GM12878 (cell line): ENCODE data around the gene RNF31. TPM values are rescaled to one million over a fixed set of nuclear protein-coding genes. Genes with fewer than 3 reads are reported as not detected.

Source experiments
- ASH2L ChIP-seq: fragments of 300-600, 200-600 bp; sonication (generic); IDR thresholded peaks from 2 replicates; pipeline ENCODE4 v1.6.1; 2017; ENCODE audit warnings: low read depth, mild to moderate bottlenecking, borderline replicate concordance
- BACH1 ChIP-seq: fragments of 450-650 bp; IDR thresholded peaks from 2 replicates; pipeline ENCODE4 v1.6.1; 2017; ENCODE audit warnings: mild to moderate bottlenecking, borderline replicate concordance
- GATAD2B ChIP-seq: fragments of 450-650 bp; conservative IDR thresholded peaks from 2 replicates; pipeline ENCODE4 v1.6.1; 2017; ENCODE audit warnings: low read depth, mild to moderate bottlenecking, moderate library complexity
- IKZF1 ChIP-seq: fragments of 450-650 bp; conservative IDR thresholded peaks from 2 replicates; pipeline ENCODE4 v1.6.1; 2017; ENCODE audit warnings: antibody characterized with exemption, mild to moderate bottlenecking
- MTA3 ChIP-seq: IDR thresholded peaks from 2 replicates; pipeline ENCODE4 v1.6.1; 2012; ENCODE audit warnings: low read length, inconsistent platforms, borderline replicate concordance
- MYC ChIP-seq: IDR thresholded peaks from 2 replicates; pipeline ENCODE4 v1.6.1; 2011; ENCODE audit warnings: mild to moderate bottlenecking, low read length, moderate library complexity, inconsistent platforms; ENCODE audit not compliant: insufficient read depth, insufficient replicate concordance, insufficient read length, severe bottlenecking
- RCOR1 ChIP-seq: conservative IDR thresholded peaks from 2 replicates; pipeline ENCODE4 v1.6.1; 2012; ENCODE audit warnings: low read depth, low read length, improper control_type of control experiment
- SIN3A ChIP-seq: IDR thresholded peaks from 2 replicates; pipeline ENCODE4 v1.6.1; 2012; ENCODE audit warnings: low read depth, low read length, improper control_type of control experiment
- SREBF1 ChIP-seq: IDR thresholded peaks from 2 replicates; pipeline ENCODE4 v1.6.1; 2012; ENCODE audit warnings: mild to moderate bottlenecking, low read length
- ZNF384 ChIP-seq: IDR thresholded peaks from 2 replicates; pipeline ENCODE4 v1.6.1; 2012; ENCODE audit warnings: low read depth, mild to moderate bottlenecking, low read length, improper control_type of control experiment, borderline replicate concordance
- ZSCAN29 ChIP-seq: fragments of 450-650 bp; IDR thresholded peaks from 2 replicates; pipeline ENCODE4 v1.6.1; 2017; ENCODE audit warnings: mild to moderate bottlenecking, moderate library complexity
- polyA plus RNA-seq, 11 experiments: library from polyadenylated mRNA; depleted of rRNA in 4 of 11; unstranded in 6 of 11; stranded (reverse) in 5 of 11; fragments of >200 nt; fragmentation: Nextera tagmentation in 4 of 11; fragmentation: Illumina TruSeq in 1 of 11; extraction: Ambion mirVana in 4 of 11; extraction: Trizol in 1 of 11; gene quantifications; 1 replicate in 1 of 11; 2 replicates in 10 of 11; pipeline versions ENCODE4 v1.2.1 to v1.2.3, GENCODE V29; 2011 to 2016; ENCODE audit warnings: inconsistent platforms in 2 of 11, missing spikeins in 2 of 11, low read depth in 1 of 11
- total RNA-seq, 4 experiments: library from RNA; depleted of rRNA in 3 of 4; stranded (reverse); fragments of >200 nt in 3 of 4; fragmentation: Illumina TruSeq in 1 of 4; extraction: Trizol in 1 of 4; gene quantifications; 2 replicates each; pipeline versions ENCODE4 v1.2.1 to v1.2.3, GENCODE V29; 2013 to 2021
- TF ChIP-seq, protein P1 (sequence below): fragments of 450-650 bp; IDR thresholded peaks from 2 replicates; pipeline ENCODE4 v1.6.1; 2017; ENCODE audit warnings: antibody characterized with exemption, mild to moderate bottlenecking, moderate library complexity
- TF ChIP-seq, protein P2 (sequence below): fragments of 150-350 bp; IDR thresholded peaks from 2 replicates; pipeline ENCODE4 v1.6.1; 2016; ENCODE audit warnings: low read depth, low read length
- TF ChIP-seq, protein P3 (sequence below): IDR thresholded peaks from 2 replicates; pipeline ENCODE4 v1.6.1; 2012; ENCODE audit warnings: improper control_type of control experiment, low read depth, low read length; ENCODE audit not compliant: insufficient replicate concordance

The RNF31 gene
- total and polyA plus RNA-seq, 10 of the 15 experiments (the other 5 are each of a cell fraction or from before 2014, with no cell fraction given): 8.5 to 92.7 (median 52.0) TPM

DNA sequence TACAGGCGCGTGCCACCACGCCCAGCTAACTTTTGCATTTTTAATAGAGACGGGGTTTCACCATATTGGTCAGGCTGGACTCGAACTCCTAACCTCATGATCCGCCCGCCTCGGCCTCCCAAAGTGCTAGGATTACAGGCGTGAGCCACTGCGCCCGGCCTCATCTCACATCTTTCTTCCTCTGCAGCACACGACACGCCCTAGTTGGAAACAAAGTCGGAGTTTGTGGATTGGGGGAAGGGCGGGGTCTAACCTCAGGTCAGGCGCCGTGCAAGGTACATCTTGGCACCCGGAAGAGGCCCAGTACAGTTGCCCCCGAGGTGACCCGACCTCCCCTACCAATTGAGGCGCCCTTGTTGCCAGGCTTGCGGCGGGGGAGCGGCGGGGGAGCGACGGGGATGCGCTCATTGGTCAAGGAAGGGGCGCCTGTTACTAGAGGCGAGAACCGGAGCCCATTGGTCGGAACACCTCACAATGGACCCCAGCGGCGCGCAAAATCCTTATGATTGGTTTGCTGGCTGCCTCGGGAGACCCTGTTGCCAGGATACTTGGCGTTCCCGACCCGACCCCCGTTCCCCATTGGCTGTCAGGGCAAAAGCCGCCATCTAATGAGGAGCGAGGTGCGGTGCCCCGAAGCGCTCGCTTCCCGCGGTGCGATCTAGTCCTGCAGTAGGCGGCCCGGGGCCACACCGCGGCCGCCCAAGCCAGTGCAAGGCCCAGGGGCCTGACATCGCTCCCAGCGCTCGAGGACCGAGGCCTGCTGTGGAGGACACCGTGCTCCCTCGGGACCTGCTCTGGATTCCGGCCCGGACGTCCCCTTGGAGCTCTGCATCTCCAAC is 24.3 kb downstream of the RNF31 start, which contains the start of gene REC8 (continued):
- TF ChIP-seq, protein P1, sequence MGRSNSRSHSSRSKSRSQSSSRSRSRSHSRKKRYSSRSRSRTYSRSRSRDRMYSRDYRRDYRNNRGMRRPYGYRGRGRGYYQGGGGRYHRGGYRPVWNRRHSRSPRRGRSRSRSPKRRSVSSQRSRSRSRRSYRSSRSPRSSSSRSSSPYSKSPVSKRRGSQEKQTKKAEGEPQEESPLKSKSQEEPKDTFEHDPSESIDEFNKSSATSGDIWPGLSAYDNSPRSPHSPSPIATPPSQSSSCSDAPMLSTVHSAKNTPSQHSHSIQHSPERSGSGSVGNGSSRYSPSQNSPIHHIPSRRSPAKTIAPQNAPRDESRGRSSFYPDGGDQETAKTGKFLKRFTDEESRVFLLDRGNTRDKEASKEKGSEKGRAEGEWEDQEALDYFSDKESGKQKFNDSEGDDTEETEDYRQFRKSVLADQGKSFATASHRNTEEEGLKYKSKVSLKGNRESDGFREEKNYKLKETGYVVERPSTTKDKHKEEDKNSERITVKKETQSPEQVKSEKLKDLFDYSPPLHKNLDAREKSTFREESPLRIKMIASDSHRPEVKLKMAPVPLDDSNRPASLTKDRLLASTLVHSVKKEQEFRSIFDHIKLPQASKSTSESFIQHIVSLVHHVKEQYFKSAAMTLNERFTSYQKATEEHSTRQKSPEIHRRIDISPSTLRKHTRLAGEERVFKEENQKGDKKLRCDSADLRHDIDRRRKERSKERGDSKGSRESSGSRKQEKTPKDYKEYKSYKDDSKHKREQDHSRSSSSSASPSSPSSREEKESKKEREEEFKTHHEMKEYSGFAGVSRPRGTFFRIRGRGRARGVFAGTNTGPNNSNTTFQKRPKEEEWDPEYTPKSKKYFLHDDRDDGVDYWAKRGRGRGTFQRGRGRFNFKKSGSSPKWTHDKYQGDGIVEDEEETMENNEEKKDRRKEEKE: no peak
- TF ChIP-seq ZSCAN29 (no peak), MTA3 (no peak; the same call in 1 of the 2 replicates), ZNF384 (no peak), SIN3A (0 out of 2 replicates have a peak, but pooled peaks have one; percentile 50), BACH1 (peak; percentile 68; the same call in 1 of the 2 replicates), GATAD2B (peak; percentile 41; the same call in 1 of the 2 replicates), SREBF1 (no peak), ASH2L (no peak), RCOR1 (no peak), MYC (no peak), IKZF1 (no peak; the same call in 1 of the 2 replicates)
- TF ChIP-seq, protein P2, sequence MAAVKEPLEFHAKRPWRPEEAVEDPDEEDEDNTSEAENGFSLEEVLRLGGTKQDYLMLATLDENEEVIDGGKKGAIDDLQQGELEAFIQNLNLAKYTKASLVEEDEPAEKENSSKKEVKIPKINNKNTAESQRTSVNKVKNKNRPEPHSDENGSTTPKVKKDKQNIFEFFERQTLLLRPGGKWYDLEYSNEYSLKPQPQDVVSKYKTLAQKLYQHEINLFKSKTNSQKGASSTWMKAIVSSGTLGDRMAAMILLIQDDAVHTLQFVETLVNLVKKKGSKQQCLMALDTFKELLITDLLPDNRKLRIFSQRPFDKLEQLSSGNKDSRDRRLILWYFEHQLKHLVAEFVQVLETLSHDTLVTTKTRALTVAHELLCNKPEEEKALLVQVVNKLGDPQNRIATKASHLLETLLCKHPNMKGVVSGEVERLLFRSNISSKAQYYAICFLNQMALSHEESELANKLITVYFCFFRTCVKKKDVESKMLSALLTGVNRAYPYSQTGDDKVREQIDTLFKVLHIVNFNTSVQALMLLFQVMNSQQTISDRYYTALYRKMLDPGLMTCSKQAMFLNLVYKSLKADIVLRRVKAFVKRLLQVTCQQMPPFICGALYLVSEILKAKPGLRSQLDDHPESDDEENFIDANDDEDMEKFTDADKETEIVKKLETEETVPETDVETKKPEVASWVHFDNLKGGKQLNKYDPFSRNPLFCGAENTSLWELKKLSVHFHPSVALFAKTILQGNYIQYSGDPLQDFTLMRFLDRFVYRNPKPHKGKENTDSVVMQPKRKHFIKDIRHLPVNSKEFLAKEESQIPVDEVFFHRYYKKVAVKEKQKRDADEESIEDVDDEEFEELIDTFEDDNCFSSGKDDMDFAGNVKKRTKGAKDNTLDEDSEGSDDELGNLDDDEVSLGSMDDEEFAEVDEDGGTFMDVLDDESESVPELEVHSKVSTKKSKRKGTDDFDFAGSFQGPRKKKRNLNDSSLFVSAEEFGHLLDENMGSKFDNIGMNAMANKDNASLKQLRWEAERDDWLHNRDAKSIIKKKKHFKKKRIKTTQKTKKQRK: no peak
- TF ChIP-seq, protein P3, sequence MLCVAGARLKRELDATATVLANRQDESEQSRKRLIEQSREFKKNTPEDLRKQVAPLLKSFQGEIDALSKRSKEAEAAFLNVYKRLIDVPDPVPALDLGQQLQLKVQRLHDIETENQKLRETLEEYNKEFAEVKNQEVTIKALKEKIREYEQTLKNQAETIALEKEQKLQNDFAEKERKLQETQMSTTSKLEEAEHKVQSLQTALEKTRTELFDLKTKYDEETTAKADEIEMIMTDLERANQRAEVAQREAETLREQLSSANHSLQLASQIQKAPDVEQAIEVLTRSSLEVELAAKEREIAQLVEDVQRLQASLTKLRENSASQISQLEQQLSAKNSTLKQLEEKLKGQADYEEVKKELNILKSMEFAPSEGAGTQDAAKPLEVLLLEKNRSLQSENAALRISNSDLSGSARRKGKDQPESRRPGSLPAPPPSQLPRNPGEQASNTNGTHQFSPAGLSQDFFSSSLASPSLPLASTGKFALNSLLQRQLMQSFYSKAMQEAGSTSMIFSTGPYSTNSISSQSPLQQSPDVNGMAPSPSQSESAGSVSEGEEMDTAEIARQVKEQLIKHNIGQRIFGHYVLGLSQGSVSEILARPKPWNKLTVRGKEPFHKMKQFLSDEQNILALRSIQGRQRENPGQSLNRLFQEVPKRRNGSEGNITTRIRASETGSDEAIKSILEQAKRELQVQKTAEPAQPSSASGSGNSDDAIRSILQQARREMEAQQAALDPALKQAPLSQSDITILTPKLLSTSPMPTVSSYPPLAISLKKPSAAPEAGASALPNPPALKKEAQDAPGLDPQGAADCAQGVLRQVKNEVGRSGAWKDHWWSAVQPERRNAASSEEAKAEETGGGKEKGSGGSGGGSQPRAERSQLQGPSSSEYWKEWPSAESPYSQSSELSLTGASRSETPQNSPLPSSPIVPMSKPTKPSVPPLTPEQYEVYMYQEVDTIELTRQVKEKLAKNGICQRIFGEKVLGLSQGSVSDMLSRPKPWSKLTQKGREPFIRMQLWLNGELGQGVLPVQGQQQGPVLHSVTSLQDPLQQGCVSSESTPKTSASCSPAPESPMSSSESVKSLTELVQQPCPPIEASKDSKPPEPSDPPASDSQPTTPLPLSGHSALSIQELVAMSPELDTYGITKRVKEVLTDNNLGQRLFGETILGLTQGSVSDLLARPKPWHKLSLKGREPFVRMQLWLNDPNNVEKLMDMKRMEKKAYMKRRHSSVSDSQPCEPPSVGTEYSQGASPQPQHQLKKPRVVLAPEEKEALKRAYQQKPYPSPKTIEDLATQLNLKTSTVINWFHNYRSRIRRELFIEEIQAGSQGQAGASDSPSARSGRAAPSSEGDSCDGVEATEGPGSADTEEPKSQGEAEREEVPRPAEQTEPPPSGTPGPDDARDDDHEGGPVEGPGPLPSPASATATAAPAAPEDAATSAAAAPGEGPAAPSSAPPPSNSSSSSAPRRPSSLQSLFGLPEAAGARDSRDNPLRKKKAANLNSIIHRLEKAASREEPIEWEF: no peak
